Fibroblast of lung (primary cell): Measurements from ENCODE around the gene SEC14L2.

Experiments used
- CTCF ChIP-seq, 2 donors: IDR thresholded peaks in 1 of 2; conservative IDR thresholded peaks in 1 of 2; 1 replicate in 1 of 2; 2 replicates in 1 of 2; pipeline ENCODE4 v1.5.1; 2011 to 2012; ENCODE audit warnings: low read length in 2 of 2, control low read depth in 1 of 2, inconsistent platforms in 1 of 2, low read depth in 1 of 2, mild to moderate bottlenecking in 1 of 2
- EZH2 ChIP-seq: IDR thresholded peaks from 2 replicates; pipeline ENCODE4 v1.5.1; 2012; ENCODE audit warnings: low read length, control low read depth, mild to moderate bottlenecking; ENCODE audit errors: missing control alignments

DNA sequence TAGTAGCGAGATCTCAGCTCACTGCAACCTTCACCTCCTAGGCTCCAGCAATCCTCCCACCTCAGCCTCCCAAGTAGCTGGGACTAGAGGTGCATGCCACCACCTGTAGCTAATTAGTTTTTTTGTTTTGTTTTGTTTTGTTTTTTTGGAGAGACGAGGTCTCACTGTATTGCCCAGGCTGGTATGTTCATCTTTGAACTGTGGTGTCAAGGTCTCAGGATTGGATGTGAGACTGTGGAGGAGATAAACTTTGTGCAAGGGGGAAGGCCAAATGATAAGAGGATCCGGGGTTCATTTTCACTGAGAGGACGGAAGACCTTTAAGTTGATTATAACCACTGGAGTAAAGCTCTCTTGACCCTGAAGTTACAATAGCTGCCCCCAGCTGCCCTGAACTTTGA, 8.9 kb downstream of the SEC14L2 start:
- TF ChIP-seq CTCF (conservative IDR thresholded peaks at IDR 0.05 in 1 of 2, IDR thresholded peaks at IDR 0.05 in 1 of 2; ENCODE audit: low read depth in 1 of 2, low read length in 2 of 2): no peak
- TF ChIP-seq EZH2: no peak
